Retina (tissue), 1 donor: ENCODE measurements around the gene GADL1.

Source experiments
- DNase-seq: peaks from one replicate; pipeline ENCODE4 v3.0.0-alpha.2; 2016

The GADL1 gene, protein sequence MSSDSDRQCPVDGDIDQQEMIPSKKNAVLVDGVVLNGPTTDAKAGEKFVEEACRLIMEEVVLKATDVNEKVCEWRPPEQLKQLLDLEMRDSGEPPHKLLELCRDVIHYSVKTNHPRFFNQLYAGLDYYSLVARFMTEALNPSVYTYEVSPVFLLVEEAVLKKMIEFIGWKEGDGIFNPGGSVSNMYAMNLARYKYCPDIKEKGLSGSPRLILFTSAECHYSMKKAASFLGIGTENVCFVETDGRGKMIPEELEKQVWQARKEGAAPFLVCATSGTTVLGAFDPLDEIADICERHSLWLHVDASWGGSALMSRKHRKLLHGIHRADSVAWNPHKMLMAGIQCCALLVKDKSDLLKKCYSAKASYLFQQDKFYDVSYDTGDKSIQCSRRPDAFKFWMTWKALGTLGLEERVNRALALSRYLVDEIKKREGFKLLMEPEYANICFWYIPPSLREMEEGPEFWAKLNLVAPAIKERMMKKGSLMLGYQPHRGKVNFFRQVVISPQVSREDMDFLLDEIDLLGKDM

DNA sequence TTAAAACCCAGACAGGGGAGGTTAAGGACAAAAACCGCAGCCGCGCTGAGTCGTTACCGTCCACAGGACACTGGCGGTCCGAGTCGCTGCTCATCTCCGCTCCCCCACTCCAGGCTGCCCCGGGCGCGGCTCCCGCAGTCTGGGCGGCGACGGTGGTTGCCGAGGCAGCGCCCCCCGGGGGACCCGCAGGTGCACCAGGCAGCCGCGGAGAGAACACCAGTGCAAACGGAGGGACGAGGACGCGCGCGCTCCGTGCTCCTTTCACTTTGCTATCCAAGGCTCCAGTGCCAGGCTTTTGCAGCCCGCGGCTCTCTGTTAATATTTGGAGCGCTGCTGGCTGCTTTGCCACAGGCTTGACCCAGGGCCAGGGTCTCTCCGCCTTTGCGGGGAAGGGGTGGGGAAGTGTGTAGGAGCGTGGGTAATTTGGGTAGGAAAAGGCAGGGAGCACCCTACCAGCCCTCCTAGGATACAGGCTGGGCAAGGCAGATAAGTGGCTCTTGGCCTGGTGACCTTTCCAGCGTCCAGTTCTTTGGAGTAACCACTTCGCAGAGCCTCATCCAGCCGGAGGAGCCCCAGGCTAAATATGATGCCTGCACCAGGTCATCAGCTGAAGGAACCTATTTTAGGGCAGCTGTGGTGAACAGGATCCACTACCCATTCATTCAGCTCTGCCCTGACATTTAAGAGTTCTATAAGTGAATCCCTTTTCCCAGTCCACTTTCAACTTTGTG is at the start of gene GADL1:
TSS of gene GADL1 (minus strand) at position 141 of the 731 bp plus-strand sequence. CDS start at position 94, 47 bp downstream.
- DNase-seq: peak; percentile 79

DNA sequence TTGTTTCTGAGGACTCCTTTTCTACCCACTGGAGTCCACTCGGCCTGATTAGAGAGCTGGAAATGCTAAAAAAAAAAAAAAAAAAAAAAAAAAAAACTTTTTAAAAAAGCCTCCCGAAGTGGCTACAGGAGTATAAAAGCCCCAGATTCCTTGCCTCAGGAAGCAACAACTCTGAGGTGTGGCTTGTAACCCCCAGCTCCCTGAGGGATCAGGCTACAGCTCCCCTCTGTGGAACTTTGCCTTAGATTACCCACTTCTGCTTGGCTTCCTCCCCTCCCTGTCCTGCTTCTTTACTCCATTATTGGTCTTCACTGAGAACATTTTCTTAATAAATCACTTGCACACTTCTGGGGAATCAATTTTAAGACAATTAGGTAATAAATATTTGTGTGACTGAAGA is 49.7 kb upstream of the GADL1 start:
- DNase-seq: no peak

DNA sequence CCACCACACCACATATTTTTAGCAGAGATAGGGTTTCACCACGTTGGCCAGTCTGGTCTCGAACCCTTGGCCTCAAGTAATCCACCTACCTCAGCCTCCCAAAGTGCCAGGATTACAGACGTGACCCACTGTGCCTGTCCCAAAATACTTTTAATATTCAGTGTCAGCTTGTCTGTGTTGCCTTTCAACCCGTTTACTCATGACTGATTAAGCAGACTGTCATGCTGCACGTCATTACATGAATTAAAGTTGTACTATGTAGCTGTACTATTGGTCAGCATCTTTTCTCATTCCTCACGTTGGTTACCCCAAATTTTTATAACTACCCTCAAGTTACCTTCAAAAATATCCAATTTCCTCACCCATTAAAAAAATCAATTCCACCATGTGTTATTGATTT is 48.7 kb upstream of the GADL1 start:
- no peak for DNase-seq

DNA sequence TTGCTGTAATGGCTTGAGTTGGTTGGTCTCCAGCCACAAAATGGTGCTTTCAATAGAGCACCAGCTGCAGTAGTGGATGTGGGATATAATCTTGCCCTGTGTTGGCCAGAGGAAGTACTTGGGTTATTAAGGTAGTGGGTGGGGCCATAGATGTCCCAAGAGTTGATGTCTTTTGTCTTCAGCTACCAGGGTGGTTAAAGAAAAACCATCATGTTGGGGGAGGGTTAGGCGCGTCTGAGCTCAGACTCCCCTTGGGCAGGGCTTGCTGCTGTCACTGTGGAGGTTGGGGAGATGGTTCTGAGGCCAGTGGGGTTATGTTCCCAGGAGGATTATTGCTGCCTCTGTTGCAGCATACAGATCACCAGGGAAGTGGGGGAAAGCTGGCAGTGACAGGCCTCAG is 46.9 kb upstream of the GADL1 start:
- DNase-seq: no peak

DNA sequence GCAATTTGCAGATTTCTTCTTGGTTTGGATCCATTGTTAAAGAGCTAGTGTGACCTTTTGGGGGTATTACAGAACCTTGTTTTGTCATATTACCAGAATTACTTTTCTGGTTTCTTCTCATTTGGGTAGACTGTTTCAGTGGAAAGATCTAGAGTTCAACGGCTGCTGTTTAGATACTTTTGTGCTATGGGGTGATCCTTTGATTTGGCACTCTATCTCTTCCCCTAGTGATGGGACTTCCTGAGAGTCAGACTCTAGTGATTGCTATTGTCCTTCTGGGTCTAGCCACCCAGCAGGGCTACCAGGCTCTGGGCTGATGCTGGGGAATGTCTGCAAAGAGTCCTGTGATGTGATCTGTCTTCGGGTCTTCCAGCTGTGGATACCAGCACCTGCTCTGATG is 46.3 kb upstream of the GADL1 start:
- DNase-seq: no peak

DNA sequence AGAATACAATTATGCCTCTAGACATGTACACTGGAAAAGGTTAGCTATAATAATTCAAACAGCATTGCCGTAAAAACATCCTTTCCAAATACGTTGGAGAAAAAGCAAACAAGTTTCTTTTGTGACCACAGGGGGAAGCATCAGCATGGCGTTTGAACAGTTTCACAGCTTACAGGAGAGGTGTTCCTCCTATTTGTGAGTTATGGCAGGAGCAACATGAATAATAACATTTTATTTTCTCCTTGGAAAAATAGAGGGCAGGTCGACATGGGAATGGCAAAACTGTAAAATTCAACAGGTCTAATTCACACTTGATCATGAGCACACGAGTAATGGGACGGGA is 39.7 kb upstream of the GADL1 start:
- no peak for DNase-seq

DNA sequence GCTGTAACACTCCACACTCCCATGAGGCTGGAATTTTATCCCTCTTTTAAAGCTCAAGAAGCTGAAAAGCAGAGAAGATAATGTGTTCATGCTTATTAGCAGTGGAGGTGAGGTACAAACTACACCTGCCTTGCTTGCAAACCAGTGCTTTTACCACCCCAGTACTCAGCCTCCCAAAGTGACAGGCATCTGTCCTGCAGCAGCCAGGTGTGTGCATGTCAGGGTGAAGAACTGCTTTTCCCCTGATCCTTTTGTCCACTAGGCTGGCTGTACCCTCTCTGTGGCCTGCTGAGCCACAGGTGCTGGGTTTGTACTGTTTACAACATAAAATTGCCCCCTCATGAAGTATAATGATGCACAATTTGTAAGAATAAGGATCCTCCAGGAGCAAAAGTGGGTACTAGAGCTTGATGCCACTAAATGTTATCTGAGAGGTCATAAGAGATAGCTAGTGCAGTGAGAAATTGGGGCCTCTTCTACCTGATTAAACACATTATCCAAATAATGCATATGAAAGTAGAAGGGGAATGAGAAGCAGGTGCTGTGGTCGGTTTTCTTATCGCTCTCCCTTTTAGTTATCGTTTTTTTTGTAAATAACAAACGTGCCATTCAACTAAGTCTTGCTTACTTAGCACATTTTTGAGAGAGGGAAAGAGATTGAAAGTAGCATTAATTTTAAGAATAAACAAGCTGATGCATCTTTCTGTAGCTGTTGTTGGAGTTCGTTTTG is 39.2 kb upstream of the GADL1 start:
- DNase-seq: no peak

DNA sequence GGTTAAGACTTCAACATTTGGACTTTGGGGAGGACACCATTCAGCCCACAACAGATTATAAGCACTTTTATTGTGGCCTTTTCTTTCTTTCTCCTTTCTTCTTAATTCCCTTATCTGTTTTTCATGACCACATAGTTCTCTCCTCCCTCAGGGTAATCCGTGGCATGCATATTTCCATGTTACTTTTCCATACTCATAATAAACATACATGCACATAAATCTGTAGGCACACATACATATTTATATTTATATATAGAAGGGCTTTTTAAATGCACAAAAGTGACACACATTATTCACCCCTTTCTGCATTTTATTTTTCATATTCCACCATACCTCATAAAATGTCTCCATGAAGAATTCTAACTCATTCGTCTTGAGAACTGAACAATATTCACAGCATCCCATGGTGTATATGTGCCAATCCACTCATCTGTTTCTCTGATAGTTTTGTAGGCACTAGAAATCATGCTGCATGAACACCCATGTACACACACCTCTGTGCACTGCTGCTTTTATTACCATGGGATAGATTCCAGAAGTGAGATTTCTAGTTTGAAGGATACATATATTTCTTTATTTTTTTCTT is 38.1 kb upstream of the GADL1 start:
- no peak for DNase-seq

DNA sequence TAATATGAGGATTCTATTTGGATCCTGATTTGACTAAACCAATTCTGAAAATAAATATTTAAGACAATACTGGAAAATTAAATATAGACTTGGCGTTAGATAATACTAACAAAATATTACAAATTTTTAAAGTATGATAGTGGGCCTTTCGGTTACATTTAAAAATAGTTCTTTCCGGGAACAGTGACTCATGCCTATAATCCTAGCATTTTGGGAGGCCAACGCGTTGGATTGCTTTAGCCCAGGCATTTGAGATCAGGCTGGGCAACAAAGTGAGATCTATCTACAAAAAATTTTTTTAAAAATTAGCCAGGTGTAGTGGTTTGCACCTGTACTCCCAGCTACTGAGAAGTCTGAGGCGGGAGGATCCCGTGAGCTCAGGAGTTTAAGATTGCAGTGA is 30.3 kb upstream of the GADL1 start:
- DNase-seq: no peak

DNA sequence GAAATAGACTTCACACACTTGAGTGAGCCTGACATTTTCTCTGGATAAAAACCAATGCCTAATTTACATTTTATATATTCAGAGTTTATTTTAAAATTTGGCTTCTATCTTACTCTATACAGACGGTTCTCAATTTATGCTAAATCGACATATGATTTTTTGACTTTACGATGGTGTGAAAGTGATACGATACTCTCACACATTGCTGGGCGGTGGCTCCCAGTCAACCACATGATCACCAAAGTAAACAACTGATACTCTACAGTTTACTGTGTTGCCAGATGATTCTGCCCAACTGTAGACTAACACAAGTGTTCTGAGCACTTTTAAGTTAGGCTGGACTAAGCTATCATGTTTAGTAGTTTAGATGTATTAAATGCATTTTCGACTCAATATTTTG is 25.1 kb upstream of the GADL1 start:
- no peak for DNase-seq

DNA sequence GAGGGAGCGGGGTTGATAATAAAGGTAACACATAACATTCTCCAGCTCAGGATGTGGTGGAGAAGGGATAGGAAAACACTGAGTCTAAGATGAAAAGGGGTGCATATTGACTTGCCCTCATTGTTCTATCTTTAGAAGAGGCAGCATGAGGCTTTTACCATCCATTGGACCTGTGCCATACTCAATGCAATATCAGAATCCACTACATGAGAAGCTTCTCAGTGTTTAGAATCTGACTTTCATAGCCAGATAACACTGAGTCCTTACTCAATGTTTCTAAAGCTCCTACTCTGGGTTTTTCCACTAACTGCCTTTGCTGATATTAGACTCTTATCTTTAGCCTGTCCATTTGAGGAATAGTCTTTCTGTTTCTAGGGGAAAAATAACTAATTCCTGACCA is 24.3 kb upstream of the GADL1 start:
- no peak for DNase-seq

DNA sequence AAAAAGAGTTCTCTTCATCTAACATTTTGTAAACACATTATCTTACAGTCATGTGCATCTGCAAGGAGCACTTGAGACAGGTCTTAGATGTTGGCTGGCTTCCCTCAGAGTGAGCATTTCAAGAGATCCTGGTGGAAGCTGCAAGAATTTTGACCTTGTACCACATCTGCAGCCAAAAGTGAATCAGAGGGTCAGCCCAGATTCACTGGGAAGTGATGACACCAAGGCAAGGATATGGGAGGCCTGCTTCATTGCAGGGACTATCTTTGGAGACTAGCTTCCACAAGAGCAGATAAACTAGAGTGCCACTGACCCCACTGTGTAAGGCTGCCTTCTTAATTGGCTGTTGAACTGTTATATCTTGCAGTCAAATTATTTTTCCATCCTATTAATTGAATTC is 21.3 kb upstream of the GADL1 start:
- no peak for DNase-seq

DNA sequence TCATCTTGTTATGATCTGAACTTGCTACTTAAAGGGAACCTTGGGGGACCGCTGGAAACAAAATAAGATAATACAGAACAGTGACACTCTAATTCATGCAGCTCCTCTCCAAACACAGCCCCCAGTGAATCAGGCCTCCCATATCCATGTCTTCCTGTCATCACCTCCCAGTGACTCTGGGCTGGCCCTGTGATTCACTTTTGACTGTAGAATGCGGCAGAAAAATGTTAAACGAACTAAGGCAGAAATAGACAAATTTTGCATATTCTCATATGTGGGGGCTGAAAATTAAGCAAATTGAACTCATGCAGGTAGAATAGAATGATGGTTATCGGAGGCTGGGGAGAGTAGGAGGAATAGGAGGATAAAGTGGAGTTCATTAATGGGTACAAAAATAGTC is 20.2 kb upstream of the GADL1 start:
- no peak for DNase-seq

DNA sequence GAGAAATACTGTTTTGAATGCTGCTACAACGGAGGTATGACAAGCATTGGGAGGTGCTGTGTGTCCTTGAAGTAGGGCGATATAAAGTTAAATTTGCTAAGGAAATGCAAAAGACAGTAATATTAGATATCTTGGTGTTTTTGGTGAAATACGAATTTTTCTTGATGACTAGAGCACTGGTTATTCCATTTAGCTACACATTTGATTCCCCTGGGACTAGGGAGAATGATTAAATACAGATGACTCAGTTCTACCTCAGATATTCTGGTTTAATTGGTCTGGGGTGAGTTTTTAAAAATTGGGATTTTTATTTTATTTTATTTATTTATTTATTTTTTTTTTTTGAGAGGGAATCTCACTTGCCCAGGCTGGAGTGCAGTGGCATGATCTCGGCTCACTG is 18.7 kb upstream of the GADL1 start:
- DNase-seq: no peak

DNA sequence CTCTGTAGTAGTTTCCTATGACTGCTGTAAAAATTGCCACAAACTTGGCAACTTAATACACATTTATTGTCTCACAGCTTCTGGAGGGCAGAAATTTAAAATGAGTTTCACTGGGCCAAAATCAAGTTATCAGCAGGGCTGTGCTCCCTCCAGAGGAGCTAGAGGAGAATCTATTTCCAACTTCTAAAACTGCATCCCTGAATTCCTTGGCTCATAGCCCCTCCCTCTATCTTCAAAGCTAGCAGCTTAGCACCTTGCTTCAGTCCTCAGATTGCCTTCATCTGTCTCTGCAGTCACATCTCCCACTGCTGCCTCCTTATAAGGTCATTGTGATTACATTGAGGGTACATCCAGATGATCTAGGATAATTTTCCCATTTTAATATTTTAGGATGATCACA is 17.8 kb upstream of the GADL1 start:
- no peak for DNase-seq

DNA sequence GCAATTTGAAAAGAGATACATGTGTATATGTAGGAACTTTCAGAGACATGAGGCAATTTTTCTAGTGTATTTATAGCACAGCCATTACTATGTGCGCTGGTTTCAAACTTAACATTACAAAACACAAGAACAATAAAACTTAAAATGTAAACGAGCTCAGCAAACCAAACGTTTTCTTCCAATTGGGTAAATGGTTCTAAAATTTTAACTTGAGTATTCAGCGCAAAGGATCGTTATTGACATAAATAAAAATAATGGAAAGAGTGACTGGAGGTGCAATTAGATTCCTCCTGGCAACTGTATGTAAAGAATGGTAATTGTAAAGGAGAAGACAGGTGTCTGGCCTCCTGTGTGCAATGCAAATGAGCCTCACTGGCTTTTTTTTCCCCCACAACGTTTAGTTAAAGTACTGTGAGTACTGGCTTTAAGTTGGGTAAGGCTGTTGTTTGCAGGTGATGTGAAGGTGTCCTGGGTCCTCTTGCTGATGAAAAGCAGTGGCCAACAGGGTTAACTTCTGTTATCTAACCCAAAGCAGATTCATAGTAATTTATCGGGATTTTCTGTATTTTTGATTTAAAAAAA is 14.1 kb upstream of the GADL1 start:
- no peak for DNase-seq

DNA sequence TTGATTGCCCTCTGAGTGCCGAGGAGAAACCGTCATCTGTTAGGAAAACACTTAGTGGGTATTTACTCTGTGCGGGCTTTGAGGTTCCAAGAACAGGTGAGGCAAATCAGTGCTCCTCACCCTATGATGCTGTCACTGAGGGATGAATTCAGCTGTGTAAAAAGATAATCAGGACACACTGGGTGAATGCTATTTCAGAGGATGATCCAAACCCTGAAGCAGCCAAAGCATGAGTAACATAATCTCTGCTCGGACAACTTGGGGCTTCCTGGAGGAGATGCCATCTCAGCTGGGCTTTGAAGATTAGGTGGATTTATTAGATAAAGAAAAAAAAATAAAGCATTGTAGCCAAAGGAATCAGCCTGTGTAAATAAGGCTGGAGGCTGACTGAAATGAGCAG is 10.5 kb upstream of the GADL1 start:
- no peak for DNase-seq

DNA sequence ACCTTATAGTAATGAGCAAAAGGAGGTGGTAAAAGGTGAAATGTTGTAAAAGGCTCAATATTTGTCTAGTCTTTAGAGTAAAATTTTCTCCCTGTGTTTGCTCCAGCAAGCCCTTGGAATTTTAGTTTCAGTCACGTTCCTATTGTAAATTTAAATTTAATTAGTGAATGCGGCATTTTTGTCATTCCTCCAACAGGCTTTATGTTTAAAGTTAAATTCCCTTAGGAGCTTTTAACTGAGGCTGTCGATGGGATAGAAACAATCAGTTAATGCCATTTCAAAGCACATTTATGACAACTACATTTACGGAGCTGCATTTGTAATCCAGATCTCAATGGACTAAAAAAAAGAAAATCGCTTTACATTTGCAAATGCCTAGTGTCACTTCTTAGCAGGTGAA is 868 bp upstream of the GADL1 start:
- no peak for DNase-seq

DNA sequence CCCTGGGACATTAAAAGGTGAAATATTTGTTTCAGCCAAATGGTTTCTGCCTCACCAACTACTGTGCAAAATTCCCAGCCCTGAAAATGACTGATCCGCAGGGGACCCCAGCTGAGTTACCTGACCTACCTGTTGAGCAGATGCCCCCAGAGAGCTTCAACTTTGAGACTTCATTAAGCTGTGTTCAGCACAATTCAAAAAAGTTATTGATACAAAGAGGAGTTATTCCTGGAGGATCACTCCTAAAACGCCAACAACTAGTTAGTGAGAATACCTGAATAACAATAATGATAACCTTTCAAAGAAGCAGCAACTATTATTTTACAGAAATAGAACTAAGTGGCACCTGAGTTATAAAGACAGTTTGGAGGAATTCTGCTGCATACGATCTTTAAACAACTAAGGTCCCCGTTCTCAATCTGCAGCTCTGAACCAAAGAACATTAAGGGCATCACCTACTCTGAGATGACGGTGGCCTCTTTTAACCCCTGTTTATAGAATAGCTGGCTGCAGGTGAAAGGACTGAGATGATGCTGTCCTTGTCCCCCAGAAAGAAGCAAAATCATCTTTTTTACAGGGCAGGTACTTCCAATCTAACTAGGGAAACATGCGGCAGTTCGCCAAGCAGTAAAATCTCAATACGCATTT is 659 bp downstream of the GADL1 start:
- DNase-seq: no peak

DNA sequence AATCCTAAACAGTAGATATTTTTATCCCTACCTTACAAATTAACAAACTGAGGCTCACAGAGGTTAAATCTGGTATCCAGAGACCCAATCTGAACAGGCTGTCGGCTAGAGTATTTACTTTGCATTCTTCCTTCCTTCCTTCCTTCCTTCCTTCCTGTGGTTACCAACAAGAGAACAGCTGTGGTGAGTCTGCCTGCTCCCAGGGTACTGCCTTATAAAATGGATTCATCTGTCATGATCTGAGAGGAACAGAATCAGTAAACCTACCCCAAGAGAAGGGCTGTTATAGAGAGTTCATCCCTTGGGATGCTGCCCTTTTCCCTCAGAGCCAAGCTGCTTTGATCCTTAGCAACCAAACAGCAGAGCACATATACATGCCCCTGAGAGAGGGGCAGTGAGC is 3.6 kb downstream of the GADL1 start:
- DNase-seq: no peak

DNA sequence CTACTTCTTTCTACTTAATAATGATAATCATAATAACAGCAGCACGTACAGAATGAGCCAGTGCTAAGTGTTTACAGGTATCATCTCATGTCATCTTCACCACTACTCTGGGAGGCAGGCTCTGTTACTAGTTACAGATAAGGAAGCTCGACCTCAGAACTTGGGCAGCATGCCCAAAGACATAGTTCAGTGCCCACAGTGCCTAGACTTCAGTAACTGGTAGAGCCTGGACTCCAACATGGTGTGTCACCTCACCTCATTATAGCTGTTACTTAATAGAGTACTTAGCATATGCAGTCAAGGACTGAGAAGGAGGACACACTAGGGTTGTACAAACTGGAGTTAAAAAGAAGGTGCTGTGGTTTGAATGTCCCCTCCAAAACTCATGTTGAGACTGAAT is 7.6 kb downstream of the GADL1 start:
- DNase-seq: no peak

DNA sequence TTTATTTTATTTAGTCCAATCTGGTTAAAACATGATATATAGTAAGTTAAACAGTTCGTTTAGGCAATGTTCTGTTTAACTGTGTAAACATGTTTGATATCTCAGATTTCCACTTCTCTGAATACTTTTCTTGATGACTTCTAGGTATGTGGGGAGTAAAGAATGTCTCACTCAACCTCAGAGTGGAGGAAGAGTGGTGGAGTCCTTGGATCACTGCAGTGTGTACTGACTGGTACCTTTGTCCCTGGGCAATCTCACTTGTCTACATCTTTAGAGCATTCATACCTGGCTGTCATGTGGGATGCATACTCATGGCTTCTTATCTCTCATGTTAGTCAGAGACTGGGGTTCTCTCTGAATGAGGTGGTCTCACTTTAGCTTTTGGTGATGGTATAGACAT is 15.6 kb downstream of the GADL1 start:
- no peak for DNase-seq
